ENCODE data around the gene KIAA1217.
"Not testable (repeated sequence)": the region's sequence is repeated elsewhere in the genome, so short reads cannot be mapped to it uniquely, and the experiment has no call there.

KIAA1217 gene

GRCh38 chr10:24292304-24293293 is 83.7 kb downstream of the KIAA1217 start:
- no peak for DNase-seq (ENCODE audit: low read depth in 2 of 2)

GRCh38 chr10:24299578-24300260 is 90.8 kb downstream of the KIAA1217 start:
- DNase-seq (ENCODE audit: low read depth in 2 of 2), result peak in 1 of 2 experiments; percentile 28

GRCh38 chr10:24303522-24304310 is 94.8 kb downstream of the KIAA1217 start:
- peak in 1 of 2 experiments; percentile 32 for DNase-seq (ENCODE audit: low read depth in 2 of 2)

- DNase-seq (ENCODE audit: low read depth in 2 of 2), result peak in 1 of 2 experiments; percentile 15
Measured at GRCh38 chr10:24305551-24306506, 96.9 kb downstream of the KIAA1217 start.

DNA sequence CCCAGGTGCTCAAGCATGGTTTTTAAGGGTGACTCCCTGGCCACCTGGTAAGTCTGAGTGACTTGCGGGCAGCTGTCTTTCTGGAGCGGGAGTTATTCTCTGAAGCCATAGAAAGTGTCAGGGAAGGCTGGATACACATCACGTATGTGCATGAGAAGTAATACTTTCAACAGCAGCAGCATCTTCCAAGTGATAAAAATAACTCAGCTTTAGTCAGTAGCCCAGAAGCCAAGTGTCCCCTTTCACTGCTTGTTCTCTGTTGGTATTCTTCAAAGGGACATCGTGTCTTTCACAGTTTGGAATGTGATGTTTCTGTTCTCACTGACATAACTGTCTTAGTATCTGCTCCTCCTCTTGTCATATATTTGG is 97.6 kb downstream of the KIAA1217 start:
- no peak for DNase-seq (ENCODE audit: low read depth in 2 of 2)

DNA sequence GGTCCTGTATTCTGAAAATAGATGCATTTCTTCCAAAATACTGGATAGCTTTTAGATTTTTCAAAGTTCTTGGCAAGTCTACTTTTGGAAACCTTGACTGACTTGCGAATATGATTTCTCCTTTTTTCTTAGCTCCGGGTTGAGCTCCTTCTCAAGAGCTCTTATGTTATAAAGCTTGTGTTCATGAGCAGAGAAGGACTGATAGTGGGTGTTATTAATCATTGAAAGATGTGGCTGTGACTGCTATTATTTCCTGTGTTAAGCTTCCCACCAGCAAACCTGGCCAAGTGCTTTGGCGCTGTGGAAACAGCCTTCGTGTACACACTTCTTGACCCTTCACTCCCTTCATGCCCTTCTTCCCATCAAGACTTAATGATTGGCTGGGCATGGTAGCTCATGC is 98.2 kb downstream of the KIAA1217 start:
- no peak for DNase-seq (ENCODE audit: low read depth in 2 of 2)

DNA sequence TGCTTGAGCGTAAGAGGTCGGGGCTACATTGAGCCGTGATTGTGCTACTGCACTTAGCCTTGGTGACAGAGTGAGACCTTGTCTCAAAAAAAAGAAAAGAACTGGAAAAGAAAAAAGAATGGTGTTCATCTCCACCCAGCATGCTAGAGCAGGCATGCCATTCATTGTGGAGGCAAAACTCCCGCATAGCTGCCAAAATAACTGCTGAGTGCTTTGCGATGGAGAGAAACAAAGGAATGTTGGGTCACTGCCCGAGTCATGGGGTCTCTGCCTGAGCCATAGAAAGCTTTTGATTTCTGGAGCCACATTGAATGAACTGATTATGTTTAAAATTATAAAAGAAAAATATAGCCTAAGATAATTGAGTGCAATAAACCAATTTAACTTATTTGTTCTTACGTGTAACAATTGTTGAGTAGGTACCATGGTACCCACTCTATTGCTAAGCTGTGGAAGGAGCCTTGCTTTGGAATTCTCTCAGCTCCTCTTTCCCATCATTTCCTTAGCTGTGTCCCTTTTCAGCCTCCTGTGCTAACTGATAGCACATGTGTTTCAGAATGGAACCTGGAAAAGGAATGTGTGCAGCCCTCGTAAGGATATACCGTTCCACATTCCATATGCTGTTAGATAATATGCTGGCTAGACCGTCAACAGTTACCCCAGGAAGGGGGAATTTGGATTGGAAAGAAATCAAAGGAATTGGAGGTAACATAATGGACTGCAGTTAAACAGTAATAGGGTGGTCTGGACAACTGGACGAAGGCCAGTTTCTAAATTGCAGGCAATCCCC is 99.0 kb downstream of the KIAA1217 start:
- DNase-seq (ENCODE audit: low read depth in 2 of 2), result peak; percentile 62 to 64

DNA sequence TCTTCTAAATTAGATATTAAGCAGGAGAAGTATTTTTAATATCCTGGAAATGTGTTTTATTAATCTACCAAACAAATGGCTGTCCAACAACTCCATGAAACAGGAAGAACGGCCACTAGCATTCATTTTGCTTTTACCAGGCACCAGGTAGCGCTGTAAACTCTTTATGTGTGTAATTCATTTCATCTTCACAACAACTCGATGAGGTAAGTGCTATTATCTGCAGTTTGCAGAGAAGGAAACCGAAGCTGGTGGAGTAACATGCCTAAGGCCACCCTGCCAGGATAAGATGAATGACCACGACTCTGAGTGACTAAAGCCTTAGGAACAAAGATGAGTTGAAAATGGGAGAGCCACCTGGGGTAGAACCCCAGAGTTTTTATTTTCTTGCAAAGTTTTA is 101.2 kb downstream of the KIAA1217 start:
- DNase-seq (ENCODE audit: low read depth in 2 of 2), result no peak

GRCh38 chr10:24311888-24312287 is 103.0 kb downstream of the KIAA1217 start:
- DNase-seq (ENCODE audit: low read depth in 2 of 2), result no peak

GRCh38 chr10:24313283-24313682 is 104.3 kb downstream of the KIAA1217 start:
- DNase-seq (ENCODE audit: low read depth in 2 of 2), result no peak

GRCh38 chr10:24315211-24315610 is 106.3 kb downstream of the KIAA1217 start:
- DNase-seq (ENCODE audit: low read depth in 2 of 2), result no peak

GRCh38 chr10:24318517-24318916 is 109.6 kb downstream of the KIAA1217 start:
- no peak for DNase-seq (ENCODE audit: low read depth in 2 of 2)

GRCh38 chr10:24320373-24320772 is 111.4 kb downstream of the KIAA1217 start:
- no peak for DNase-seq (ENCODE audit: low read depth in 2 of 2)

GRCh38 chr10:24324651-24325050 is 115.7 kb downstream of the KIAA1217 start:
- DNase-seq (ENCODE audit: low read depth in 2 of 2), result no peak

- no peak for DNase-seq (ENCODE audit: low read depth in 2 of 2)
Measured at GRCh38 chr10:24331457-24331856, 122.5 kb downstream of the KIAA1217 start.

- DNase-seq (ENCODE audit: low read depth in 2 of 2), result peak; percentile 77 to 83
Measured at GRCh38 chr10:24333736-24334135, 124.8 kb downstream of the KIAA1217 start.

- no peak for DNase-seq (ENCODE audit: low read depth in 2 of 2)
Measured at GRCh38 chr10:24334279-24334939, 125.5 kb downstream of the KIAA1217 start.

- not testable (repeated sequence) for DNase-seq (ENCODE audit: low read depth in 2 of 2)
Measured at GRCh38 chr10:24337723-24338122, 128.8 kb downstream of the KIAA1217 start.

DNA sequence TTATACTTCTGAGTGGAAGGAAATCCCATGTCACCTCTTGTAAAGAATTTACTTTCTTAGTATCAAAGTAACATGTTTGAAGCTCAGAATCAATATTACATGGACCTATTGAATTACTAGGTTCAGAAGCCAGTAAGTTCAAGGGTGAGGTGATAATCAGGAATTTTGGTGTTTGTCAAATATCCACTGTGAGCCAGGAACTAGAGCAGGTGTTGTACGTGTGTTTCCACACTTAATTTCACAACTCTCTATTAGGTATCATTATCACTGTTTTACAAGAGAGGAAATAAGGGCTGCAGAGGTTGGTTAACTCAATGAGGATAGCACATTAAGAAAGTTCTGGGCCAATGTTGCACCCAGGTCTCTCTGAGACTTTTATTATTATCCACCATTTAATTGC is 130.4 kb downstream of the KIAA1217 start:
- no peak for DNase-seq (ENCODE audit: low read depth in 2 of 2)

All from fibroblast of skin of left biceps (primary cell).